HPDE6-E6E7 (cell line): ENCODE data around the gene CSN2.
"Not testable (repeated sequence)": the region's sequence is repeated elsewhere in the genome, so short reads cannot be mapped to it uniquely, and the experiment has no call there.

Source experiments
- DNase-seq: peaks from one replicate; pipeline ENCODE4 v3.0.0; 2011; ENCODE audit warnings: missing footprints; ENCODE audit errors: extremely low spot score

CSN2 gene, protein sequence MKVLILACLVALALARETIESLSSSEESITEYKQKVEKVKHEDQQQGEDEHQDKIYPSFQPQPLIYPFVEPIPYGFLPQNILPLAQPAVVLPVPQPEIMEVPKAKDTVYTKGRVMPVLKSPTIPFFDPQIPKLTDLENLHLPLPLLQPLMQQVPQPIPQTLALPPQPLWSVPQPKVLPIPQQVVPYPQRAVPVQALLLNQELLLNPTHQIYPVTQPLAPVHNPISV

GRCh38 chr4:69965628-69966027 lies at the start of gene CSN2:
CSN2 (minus strand) TSS chr4:69965728; CDS start chr4:69960995, 4,733 bp downstream.
- DNase-seq = no peak

DNA sequence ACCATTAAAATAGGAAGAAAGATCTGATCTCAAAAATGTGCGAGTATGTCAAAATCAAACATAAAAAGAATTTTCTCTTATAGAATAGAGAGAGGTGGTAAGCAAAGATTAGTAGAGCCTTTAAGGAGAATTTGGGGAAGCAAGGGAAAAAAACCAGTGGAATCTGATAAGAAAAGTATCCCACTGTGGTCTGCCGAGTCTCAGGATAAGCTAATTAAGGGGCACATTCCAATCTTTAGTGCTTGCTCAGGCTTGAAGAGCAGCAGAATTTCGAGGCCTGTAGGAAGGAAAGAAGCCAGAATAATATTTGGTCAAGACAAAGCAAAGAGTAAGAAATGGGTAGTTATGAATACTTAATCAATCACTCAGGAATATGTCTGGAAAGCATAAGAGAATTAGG lies 43.2 kb upstream of the CSN2 start:
- no peak for DNase-seq

DNA sequence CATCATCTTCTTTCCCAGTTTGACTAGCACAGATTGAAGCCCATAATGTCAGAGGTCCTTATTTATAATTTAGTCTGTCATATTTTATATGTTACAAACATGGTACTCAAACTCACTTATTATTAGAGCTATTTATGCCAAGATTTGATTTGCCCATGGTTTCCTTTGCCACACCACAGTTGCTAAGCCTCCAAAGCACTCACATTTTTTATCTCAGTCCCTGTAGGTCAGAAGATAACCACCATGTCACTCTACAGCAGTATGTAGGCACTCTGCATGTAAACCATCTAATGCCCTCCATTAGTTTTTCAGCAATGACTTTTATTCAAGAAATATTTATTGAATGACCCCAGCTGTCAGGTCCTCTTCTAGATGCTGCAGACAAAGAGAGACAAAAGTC lies 37.0 kb upstream of the CSN2 start:
- DNase-seq = no peak

GRCh38 chr4:70000711-70001110 lies 35.2 kb upstream of the CSN2 start:
- DNase-seq = no peak

GRCh38 chr4:69999420-69999819 lies 33.9 kb upstream of the CSN2 start:
- no peak for DNase-seq

DNA sequence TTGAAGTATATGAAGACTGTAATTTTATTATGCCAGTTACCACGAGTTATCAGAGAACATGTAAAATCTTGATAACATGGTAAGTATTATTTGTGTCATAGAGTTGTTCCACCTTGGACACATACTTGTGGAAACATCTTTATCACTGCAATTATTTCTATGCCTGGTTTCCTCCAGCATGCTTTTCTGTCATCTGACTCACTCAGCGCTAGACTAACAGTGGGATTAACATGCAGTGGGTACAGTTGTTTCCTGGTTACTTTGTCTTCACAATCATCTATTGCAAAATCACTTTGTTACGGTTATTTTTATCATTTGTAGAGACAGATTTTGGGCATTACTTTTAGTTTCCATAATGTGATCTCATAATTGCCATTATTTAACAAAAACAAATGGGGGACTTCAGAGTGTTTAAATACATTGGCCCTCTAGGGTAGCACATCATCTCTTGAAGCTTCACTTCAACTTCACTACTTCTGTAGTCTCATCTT lies 30.0 kb upstream of the CSN2 start, which contains the start of gene STATH:
TSS of gene STATH (plus strand) at position 441 of the 491 bp plus-strand sequence. CDS start 2,472 bp downstream, outside the sequence.
- DNase-seq = peak; percentile 56

DNA sequence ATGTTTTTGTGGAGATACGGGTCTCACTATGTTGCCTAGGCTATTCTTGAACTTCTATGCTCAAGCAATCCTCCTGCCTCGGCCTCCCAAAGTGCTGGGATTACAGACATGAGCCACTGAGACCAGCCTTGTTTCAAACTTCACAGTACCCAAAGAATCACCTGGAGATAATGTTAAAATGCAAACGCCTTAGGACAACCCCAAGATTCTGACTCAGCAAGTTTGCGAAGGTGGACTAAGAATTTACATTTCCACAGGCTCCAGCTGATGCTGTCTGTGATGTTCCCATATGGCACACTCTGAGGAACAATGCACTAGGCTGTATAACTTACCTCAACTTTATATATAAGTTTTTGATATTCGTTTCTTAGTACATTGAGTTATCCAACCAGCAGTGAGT lies 29.3 kb upstream of the CSN2 start:
- DNase-seq = no peak

- DNase-seq = no peak
These were observed 25.5 kb upstream of the CSN2 start for GRCh38 chr4:69991016-69991415.

DNA sequence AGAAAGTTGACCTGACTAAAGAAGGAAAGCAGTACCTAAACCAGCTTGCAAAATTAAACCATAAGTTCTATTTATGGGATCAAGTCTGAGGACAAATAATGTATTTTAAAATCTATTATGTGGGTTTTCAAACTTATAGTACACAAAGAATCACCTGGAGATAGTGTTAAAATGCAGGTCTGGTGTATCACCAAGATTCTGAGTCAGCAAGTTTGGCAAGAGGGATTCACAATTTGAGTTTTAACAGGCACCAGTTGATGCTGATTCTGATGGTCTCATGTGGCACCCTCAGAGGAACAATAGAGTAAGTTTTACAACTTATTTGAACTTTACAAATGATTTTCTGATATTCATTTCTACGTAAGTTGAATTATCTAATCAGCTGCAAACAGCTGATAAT lies 21.1 kb upstream of the CSN2 start:
- DNase-seq = no peak

- DNase-seq = no peak
These were observed 18.5 kb upstream of the CSN2 start for GRCh38 chr4:69984030-69984443.

- no peak for DNase-seq
These were observed 12.1 kb upstream of the CSN2 start for GRCh38 chr4:69977582-69977981.

- no peak for DNase-seq
These were observed 9.1 kb upstream of the CSN2 start for GRCh38 chr4:69974631-69975030.

DNA sequence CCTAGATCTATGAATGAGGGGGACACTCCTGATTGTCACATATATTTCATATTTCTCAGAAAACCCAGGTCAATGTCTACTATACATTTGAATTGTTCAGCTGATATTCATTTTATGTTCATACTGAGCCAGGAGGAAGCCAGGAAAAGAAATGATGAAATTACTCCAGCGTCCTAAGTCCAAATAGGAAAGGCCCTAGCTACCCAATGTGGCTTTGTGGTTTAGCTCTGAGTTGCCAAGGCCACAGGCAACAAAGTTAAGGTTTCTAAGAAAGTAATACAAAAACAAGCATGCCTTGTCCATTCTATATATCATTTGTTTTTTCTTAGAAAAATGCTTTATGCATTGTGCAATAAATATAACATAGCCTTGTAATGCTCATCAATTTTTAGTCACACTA lies 4.5 kb upstream of the CSN2 start:
- DNase-seq = no peak

GRCh38 chr4:69957209-69957608 lies 8.3 kb downstream of the CSN2 start:
- no peak for DNase-seq

- no peak for DNase-seq
These were observed 13.9 kb downstream of the CSN2 start for GRCh38 chr4:69951602-69952001.

DNA sequence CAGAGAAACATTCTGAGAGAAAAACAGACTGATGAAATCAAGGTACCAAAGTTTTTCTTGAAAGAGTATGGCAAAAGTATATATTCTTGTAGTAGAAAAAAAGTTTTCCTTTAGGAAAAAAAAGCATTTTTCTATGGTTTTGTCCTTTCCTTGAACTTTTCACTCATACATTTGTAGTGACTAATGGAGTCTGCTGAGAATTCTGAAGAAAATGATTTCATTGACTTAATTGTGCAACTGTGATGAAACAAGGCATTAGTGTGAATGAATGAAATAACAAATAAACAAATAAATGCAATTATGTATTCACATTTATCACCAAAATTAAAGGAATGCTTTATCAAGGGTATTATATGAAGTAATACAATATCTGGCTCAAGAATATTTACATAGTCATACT lies 29.0 kb downstream of the CSN2 start:
- DNase-seq = no peak

DNA sequence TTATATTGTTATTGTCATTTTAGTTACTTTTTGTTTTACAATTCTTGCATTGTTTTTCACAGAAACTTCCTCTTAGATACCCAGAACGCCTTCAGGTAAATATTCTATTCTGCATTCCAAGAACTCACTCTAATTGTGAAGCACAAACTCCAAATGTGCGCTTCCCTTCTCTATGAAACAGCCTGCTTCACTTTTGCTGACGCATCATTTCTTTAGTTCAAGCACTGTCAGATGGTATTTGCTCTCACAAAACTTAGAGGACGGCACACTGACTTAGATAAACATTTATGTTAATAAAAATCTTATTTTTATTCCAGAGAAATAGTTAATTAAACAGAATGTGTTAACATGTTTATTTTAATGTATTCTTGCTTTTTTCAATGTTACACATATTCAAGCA lies 31.4 kb downstream of the CSN2 start:
- DNase-seq = no peak

- no peak for DNase-seq
These were observed 34.8 kb downstream of the CSN2 start, which contains the start of gene CSN1S1 for GRCh38 chr4:69930768-69931167. CSN1S1 (plus strand) TSS chr4:69931068; CDS start chr4:69932556, 1,488 bp downstream.

DNA sequence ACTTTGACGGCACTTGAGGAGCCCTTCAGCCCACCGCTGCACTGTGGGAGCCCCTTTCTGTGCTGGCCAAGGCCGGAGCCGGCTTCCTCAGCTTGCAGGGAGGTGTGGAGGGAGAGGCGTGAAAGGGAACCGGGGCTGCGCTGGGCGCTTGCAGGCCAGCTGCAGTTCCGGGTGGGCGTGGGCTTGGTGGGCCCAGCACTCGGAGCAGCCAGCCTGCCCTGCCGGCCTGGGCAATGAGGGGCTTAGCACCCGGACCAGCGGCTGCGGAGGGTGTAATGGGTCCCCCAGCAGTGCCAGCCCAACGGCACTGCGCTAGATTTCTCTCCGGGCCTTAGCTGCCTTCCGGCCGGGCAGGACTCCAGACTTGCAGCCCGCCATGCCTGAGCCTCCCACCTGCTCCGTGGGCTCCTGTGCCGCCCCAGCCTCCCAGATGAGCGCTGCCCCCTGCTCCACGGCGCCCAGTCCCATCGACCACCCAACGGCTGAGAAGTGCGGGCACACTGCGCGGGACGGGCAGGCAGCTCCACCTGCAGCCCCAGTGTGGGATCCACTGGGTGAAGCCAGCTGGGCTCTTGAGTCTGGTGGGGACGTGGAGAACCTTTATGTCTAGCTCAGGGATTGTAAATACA lies 41.6 kb downstream of the CSN2 start:
- not testable (repeated sequence) for DNase-seq

DNA sequence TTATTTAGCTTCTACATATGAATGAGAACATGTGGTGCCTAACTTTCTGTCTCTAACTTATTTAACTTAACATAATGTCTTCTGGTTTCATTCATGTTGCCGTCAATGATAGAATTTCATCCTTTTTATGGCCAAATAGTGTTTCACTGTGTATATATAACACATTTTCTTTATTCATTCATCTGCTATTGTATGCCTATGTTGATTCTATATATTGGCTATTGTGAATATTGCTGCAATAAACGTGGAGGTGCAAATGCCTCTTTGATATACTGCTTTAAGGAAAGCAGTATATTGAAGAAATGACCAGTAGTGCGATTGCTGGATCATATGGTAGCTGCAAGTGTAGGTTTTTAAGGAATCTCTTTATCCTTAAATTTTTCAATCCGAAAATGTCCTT lies 44.7 kb downstream of the CSN2 start:
- DNase-seq = no peak

GRCh38 chr4:69910016-69910782 lies 55.3 kb downstream of the CSN2 start:
- no peak for DNase-seq

DNA sequence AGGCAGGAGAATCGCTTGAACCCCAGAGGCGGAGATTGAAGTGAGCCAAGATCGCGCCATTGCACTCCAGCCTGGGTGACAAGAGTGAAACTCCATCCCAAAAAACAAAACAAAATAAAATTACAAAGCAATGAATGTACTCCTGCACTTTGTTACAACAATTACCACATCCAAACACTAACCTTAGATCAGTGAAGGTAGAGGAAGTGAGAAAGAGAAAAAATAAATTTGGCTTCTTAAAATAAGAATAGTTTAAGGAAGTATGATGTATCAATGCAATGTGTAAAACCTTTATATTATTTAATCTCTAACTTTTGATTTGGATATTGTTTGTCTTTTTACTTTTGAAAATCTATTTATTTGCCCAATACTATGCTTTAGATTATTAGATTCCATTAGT lies 56.3 kb downstream of the CSN2 start:
- no peak for DNase-seq

- no peak for DNase-seq
These were observed 58.4 kb downstream of the CSN2 start for GRCh38 chr4:69907151-69907550.
